Stimulated activated CD4-positive, alpha-beta T cell treated with anti-CD3 and anti-CD28 coated beads, Interleukin-4, amount 100 ng/mL, for 1 hour (primary cell): ENCODE measurements around the gene COX5B.
"Not testable (repeated sequence)": the region's sequence is repeated elsewhere in the genome, so short reads cannot be mapped to it uniquely, and the experiment has no call there.

Experiments used
- DNase-seq: peaks from one replicate; pipeline ENCODE4 v3.0.0-alpha.2; 2020

The COX5B gene

GRCh38 chr2:97654791-97655190, 8.9 kb downstream of the COX5B start:
- DNase-seq: no peak

- DNase-seq: no peak
Observed at GRCh38 chr2:97656129-97656755, 10.4 kb downstream of the COX5B start.

GRCh38 chr2:97656905-97657587, 11.2 kb downstream of the COX5B start:
- DNase-seq: no peak

DNA sequence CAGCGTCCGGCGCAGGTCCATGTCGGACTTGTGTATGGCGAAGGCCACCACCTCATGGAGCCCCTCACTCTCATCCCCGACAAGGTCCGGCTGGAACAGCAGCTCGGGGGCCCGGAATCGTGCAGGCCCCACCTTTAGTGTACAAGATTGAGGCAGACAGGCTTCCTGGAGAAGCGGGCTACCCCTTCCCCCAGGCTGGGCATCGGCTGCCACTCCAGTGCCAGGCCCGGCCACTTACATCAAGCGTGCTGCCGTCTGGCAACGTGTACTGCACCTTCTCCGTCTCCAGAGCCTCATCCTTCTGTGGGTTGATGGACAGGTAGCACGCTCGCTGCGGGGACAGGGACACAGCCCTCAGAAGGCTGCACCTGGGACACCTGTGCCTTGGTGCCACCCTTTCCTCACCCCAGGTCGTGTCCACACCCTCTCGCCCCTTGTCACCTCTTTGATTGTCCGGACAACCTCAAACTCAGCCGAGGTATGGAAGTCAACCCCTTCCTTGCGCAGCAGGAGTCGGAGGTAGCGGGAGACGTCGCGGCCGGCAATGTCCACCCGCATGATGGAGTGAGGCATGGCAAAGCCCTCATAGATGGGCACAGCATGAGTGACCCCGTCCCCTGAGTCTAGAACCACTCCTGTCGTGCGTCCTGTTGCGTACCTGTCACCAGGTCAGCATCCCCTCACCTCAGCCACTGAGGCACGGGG, 12.3 kb downstream of the COX5B start:
- DNase-seq: no peak

DNA sequence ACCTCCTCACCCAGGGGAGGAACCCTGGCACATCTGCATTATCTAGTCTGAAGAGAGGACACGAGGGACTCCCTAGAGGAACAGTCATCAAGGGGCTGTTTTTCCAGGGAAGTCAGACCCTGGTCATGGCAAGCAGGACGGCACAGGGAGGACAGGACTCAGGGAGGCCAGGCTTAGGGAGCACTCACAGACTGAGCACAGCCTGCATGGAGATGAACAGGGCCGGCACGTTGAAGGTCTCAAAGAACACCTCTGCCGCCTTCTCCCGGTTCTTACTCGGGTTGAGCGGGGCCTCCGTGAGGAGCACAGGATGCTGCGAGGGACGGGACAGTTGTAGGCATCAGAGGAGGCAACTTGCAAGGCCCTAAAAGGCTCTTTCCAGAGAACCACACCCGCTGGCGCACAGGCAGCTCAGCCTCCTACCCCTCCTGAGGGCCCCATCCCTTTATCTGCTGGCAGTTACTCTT, 12.9 kb downstream of the COX5B start:
- DNase-seq: no peak

GRCh38 chr2:97659256-97660043, 13.6 kb downstream of the COX5B start:
- no peak for DNase-seq

DNA sequence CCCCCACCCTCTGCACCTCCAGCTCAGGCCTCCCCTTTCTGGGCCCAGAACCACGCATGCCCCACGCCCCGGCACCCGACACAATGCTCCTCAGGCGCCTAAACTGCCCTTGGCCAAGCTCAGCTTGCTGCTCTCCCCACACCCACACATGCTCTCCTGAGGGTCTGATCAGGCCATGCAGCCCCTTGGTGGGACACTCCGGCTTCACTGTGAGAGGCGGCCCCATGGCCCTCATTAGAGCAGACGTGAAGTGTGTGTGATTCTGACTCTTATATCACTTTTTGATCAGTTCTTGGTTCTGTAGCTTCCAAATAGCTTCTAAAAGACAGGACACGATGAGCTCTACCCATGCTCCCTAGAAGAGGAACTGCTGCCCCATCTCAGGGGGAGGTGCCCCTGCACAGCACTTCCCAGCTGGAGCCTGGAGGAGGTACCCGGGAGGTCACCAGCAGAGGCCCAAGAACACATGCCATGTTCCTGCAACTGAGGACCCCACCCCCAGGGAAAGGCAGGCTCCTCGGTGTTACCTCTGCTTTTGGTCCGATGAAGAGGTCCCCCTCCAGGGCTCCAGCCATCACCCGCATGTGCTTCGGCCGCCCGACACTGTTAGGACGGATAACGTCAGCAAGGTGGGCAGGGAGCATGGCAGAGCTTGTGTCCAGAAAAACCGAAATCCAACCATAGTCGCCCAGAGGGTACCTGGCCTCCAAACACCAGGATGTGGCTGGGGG, 14.3 kb downstream of the COX5B start:
- no peak for DNase-seq

- no peak for DNase-seq
Observed at GRCh38 chr2:97660775-97661389, 15.0 kb downstream of the COX5B start.

DNA sequence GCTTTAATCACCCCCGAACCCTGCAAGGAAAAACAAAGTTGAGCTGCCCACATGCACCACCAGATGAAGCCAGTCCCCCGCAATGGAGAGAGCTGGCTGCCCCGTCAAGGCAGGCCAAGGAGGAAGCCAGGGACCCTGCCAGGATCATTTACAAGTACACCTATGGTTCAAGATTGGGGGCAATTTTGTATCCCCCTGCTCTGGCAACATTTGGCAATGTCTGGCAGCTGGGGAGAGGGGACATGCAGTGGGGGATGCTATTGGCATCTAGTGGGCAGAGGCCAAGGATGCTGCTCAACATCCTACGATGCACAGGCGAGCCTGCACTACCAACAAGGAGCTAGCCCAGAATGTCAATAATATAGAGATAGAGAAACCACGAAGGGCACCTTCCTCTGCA, 16.1 kb downstream of the COX5B start:
- no peak for DNase-seq

GRCh38 chr2:97662386-97662894, 16.6 kb downstream of the COX5B start:
- DNase-seq: no peak

GRCh38 chr2:97662895-97663625, 17.2 kb downstream of the COX5B start:
- DNase-seq: peak; percentile 79

- no peak for DNase-seq
Observed at GRCh38 chr2:97663626-97663961, 17.7 kb downstream of the COX5B start.

DNA sequence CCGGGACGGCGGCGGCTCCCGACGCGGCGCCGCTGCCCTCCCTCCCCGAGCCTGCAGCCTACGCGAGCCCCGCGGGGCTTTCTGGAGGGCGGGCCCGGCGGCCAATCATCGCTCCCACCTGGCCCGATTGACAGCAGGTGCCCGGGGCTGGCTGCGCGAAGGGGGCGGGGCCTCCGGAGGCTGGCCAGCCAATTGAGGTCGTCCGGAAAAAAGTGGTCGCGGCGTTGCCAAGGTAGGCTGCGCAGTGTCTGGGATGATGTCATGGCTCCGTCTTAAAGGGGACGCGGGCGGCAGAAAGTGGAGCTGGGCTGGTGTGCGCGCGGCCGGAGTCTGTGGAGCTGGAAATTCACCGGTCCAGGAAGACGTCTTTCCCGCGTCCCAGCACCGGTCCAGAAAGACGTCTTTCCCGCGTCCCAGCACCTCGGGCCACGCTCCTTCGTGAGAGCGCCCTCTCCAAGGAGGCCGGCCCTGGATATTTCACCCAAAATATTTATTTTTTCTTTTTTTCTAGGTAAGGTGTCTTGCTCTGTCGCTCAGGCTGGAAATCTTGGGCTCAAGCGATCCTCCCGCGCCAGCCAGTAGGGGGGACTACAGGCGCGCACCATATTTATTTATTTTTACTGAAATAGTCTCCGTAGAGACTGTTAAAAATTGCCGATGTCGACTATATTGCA, 18.2 kb downstream of the COX5B start, which contains the start of gene ACTR1B:
TSS of gene ACTR1B (minus strand) at position 83 of the 674 bp plus-strand sequence. CDS start 154 bp downstream, outside the sequence.
- DNase-seq: peak; percentile 97

DNA sequence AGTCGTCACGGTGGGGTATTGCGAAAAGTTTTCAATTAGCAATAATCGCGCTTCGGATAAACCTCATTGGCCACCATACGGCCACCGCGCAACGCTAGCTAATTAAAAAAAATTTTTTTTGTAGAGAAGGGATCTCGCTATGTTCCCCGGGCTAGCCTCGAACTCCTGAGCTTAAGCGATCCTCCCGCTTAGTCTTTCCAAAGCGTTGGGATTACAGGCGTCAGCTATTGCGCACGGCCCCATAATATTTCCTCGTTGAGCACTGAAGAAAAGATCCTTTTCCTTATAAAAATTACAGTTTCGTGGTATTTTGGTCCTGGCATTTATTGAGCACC, 18.7 kb downstream of the COX5B start:
- DNase-seq: no peak

DNA sequence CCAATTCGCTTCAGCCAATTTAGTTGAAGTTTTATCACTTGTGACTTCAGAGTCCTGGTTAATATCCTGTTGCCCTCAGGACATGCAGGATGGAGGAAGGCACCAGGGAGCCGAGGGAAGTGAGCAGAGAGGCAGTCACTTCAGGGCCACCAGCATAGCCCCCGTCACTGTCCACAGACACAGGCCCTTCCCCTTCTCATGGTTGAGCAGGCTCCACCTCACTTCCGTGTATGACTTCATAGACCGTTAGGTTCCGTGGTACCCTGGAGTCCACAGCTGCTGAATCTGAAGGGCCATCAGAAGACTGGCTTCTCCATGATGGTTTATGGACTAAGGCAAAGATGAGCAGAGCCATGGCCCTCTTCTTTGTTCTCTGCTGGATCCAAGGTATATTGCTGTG, 23.6 kb downstream of the COX5B start, which contains the start of gene C2orf92:
TSS of gene C2orf92 (plus strand) at position 266 of the 400 bp plus-strand sequence. CDS start at position 342, 76 bp downstream.
- no peak for DNase-seq

- no peak for DNase-seq
Observed at GRCh38 chr2:97670471-97670870, 24.6 kb downstream of the COX5B start.

DNA sequence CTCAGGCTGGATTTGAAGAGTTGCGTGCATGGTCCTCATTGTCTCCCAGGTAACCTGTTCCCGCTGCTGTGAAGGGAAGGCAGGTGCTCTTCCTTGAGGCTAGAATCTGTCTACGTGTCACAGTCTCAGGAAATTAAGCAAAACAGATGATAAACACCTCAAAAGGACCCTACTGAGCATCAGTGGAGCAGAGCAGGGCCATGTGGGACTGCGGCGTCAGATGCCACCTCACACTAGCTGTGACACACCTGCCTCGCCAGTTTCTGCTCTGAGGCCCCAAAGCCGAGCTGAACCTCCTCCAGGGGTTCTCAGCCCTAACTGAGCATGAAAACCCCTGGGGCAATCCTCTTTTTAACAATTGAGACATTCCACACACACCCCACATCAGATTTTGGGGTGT, 25.7 kb downstream of the COX5B start:
- DNase-seq: no peak

DNA sequence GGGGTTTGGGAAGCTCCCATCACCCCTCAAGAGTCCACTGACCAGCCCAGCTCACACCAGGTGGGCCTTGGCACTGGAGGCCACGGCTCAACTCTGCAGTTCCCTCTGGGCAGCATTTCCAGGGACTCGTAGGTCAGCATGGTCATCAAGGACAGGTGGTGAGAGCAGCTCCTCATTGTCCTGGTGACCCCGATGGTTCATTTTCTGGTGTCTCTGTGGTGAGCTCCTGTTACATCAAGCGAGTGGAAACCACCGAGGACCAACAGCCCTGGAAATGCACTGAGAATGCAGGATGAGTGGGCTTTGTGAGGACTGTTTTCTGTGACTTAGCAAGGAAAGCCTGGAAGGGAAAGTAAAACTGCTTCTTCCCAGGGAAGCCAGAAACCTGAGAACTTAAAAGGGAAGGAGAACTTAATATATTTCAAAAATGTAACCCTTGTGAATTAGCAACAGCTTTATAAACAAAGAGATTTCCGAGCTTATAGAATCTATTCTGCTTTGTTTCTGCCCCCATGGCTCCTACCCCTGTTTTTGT, 26.8 kb downstream of the COX5B start:
- DNase-seq: not testable (repeated sequence)

DNA sequence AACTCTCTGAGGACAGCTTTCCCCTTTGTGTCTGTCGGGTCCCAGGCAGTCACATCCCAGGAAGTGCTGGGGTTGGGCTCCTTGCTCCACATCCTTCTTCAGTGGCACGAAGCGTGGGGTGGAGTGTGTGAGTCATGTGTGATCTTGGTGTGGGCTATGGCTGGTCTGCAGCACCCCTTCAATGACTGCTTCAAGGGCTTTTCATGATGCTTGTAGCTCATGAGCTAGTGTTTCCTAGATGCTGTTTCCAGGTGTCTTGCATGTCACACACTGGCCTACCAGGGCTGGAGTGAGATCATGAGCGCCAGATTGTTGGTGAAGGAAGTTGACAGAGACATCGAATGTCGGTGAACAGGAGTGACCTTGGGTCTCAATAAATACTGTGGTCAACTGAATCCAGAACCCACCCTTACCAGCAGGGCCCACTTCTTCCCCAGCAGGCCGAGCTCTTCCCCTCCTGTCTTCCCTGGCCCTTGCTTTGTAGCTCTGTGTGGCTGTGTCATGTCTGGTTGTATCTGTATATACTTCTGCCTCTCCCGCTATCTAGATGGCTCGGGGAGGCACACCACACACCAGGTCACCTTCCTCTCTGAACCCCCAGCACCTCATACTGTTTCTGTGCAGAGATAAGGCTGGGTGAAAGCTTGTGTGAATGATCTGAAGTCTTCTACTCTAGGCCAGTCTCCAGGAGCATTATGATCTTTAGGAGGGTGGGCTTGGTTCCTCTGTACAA, 27.5 kb downstream of the COX5B start:
- DNase-seq: no peak

DNA sequence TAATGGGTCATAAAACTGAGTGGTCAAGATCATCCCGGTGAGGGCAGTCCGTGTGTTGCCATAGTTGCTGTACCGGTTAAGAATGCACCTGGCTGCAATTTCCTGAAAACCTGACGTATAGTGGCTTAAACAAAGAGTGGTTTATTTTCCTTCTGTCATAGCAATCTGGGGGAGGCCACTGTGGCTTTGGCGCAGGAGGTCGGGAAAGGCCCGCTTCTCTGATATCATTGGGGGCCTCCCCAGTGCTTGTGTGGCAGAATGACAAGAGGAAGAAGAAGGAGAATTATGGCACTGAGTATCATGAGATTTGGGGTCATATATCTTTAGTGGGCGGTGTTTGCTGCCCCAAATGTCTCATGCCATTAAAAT, 28.0 kb downstream of the COX5B start:
- DNase-seq: no peak
